ENCODE data around the gene ESR2.
"Not testable (repeated sequence)": the region's sequence is repeated elsewhere in the genome, so short reads cannot be mapped to it uniquely, and the experiment has no call there.

ESR2 gene

DNA sequence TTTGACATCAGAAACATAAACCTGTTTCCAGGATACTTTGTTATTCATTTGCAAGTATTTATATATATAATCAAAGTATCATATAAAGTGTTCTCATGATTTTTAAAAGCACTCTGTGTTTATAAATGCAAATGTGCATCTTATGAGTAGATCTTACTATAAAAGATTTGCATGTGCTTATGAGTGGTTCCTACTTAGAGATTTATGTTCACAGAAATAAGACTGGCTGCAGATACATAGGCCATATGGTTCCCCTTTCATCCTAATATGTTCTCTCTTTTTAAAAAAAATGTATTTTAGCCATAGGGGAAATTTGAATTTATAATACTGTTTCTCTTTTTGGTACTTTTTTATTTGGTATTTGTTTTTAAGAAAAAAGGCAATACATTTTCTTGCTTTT is 174.2 kb downstream of the ESR2 start:
- FAIRE-seq, result no peak

DNA sequence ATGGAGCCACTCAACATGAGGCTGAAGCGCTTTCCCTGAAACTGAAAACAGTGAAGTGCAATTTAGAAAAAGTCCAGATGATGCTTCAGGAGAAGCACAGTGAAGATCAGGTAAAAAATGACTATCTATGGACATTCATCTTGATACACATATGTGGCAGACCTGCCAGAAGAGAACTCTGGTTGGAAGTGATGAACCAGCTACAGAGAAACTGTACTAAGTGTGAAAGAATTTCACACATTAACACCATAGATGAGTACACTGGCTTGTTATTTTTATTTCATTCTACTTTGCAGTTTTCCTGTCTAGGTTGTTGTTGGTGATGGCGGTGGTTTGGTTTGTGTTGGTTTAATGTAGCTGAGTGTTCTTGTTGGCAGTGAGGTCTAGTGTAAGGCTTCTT is 174.7 kb downstream of the ESR2 start:
- FAIRE-seq, result no peak

DNA sequence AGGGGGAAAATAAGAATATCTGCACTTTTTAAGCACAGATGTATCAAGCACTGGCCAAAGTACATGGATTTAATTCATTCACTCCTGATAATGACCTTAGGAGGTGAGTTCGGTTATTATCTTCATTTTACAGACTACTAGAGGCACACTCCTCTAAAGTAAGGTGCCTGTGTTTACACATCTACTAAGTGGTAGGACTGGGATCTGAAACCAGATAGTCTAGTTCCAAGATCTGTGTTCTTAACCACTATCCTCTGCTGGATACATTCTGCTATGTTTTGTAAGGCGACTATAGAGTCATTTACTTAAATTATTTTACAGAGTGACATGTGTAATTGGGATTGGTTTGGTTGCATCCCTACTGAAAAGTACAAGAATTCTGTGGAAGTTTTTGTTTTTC is 175.3 kb downstream of the ESR2 start:
- no peak for FAIRE-seq

DNA sequence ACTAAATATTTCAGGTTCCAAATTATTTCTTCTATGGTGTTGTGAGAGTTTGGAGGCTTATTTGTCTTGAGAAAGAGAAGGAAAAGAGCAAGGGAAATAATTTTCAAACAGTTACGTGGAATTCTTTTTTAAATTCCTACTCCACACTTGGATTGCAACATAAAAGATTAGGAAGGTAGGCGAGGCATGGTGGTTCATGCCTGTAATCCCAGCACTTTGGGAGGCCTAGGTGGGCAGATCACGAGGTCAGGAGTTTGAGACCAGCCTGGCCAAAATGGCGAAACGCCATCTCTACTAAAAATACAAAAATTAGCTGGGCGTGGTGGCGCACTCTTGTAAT is 175.8 kb downstream of the ESR2 start:
- not testable (repeated sequence) for FAIRE-seq

DNA sequence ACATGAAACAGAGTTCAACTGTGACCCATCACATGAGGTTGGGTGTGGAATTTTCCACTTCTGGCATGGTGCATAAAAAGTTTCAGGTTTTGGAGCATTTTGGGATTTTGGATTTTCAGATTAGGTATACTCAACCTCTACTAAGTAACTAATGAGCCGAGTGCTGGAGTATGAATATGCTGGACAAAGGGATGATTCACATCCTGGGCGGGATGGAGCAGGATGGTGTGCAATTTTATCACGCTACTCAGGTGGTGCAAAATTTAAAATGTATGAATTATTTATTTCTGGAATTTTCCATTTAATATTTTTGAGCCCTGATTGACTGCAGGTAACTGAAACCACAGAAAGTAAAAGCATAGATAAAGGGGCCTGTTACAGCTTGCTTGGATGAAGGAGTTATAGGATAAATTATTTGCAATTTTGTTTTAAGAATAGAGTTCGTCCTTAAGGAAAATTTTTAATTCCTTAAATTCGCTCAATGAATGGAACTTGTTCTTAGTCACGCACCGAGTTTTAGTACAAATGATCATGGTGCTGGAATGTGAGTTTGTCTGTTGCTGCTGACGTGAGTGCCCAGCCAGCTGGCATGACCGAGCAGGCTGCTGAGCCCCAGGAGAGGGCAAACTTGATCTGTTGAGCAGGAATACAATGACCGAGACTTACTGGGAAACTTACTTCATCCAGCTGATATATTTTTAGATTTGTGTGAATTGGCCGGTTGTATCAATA is 176.3 kb downstream of the ESR2 start:
- FAIRE-seq, result no peak

DNA sequence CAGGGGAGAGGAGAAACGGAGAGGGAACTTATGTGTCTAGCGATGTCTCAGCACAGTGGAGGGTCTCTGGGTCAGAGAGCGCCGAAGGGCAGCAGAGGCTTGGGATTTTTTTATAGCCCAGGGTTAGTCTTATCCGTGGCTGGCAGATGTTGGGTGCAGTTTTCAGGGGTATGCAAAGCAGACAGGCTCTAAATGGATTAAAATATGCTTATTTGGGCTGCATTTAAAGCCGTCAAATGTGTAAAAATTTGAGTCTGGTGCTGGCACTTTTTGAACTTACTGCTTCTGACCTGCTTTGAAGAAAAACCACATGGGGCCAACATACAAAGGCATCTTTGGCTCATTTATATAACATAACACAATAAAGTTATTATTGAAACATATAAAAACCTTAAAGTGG is 178.8 kb downstream of the ESR2 start:
- no peak for FAIRE-seq

DNA sequence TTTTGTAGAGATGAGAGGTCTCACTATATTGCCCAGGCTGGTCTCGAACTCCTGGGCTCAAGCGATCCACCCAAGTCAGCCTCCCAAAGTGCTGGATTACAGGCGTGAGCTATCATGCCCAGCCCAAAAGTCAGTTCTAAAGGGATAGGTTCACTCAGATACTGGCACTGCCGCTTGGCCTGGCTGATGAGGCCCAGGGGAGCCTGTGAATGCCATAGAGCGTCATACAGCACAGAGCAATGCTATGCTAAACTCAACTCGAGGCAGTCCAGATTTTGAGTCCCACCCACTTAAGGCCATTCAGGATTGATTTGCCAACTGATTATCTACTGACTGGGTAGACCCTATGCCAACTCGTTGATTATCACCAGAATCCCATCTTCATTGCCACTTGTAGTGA is 179.4 kb downstream of the ESR2 start:
- no peak for FAIRE-seq

DNA sequence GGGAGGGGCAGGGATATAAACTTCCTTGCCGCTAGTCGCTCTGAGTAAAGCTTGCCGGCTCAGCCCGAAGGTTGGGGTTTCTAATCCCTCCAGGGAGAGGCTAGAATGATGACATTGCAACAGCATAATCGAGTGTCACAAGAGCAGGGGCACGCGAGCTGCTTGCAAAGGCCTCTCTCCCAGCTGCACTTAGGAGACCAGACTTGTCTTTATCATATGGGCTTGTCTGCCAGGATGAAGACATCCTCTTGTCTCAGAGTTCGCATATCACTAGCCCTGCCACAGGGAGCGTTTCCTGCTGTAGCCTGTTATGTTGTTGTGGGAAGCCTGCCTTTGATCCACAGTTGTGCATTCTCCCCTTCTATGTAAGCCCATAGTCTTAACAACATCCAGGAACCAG is 180.0 kb downstream of the ESR2 start:
- no peak for FAIRE-seq

DNA sequence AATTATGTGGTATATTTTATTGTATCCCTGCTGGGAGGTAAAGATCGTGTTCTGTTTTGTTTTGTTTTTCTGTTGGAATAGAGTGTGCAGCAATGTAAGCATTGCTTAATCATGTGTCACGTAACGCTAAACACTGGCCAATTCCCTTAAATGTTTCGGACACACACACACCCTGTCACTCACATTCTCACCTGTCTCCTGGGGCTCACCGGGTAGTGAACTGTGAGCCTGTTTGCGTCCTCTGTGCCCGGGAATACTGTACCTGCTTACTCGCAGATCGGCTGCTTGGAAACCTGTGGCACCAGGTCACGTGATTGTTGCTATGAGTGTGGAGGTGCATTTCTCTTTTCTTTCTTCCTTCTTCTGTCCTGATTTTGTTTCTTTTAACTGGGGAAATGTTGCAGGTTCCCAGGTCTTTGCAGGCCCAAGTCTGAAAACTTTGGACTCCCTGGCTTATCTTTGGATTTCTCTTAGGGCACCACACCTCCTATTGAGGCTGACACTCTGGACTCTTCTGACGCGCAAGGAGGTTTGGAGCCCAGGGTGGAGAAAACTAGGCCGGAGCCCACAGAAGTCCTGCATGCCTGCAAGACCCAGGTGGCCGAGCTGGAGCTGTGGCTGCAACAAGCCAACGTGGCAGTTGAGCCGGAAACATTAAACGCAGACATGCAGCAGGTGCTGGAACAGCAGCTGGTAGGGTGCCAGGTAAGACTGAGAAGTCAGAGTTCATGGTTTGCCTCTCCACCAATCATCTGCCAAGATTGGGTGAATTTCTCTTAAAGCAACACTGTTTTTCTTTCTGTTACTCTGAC is 181.1 kb downstream of the ESR2 start:
- peak; percentile 58 for FAIRE-seq

DNA sequence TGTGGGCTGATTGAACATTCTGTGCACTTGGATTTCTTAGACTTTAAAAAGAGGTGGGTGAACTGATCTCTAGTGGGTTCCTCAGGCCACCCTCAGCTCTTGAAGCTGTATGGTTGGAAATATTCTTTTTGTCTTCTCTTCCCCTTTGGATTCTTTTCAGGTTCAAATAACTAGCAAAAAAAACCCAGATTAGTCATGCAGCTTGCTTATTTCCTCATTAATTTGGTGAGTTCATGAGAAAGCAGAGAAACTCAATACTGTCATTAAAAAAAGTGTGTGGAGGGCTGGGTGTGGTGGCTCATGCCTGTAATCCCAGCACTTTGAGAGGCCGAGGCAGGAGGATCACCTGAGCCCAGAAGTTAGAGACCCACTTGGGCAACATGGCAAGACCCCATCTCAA is 183.4 kb downstream of the ESR2 start:
- FAIRE-seq, result no peak

DNA sequence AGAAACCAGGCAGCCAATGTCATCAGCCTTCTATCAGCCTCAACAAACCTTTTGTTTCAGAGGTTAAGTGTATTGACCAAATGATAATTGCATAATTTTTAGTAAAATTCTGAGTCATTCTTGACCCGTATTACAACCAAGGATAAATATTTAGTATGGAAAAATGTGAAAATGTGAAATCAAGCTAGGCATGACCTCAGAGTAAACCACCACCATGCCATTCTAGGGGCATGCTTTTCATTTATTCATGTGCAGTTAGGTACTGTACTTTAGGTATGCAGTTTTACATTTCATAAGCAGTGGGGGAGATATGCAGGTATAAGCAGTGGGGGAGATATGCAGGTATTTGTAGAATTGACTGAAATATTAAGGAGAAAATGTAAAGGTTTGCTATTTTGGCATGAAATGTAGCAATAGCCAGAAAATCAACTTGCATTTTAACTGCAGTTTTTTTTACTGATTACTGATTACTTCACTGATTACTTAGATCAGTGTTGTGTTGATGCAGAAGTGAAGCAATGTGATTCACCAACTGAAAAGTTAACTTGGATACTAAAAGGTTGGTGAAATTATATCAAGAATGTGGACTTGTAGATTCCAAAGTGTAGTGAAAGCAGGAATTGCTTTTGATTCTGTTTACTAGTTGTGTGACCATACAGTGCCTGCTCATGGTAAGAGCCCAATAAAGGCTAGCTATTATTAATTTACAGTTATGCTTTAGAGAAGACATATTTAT is 184.2 kb downstream of the ESR2 start:
- peak; percentile 89 for FAIRE-seq

DNA sequence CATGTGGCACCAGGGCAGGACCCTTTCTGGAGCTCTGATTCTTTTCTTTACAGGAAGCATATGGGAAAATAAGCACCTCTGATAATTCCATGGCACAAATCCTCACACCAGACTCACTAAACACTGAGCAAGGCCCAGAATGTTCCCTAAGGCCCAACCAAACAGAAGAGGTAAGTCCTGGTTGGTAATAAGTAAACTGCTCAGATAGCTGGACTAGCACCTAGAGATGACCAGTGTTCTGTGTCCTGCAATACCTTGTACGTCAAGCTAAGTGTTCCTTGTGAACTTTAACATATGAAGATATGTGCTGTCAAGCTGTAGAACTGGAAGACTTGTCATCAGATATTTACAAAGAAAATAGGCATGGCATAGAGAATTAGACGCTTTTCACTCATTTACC is 186.7 kb downstream of the ESR2 start:
- FAIRE-seq, result no peak

DNA sequence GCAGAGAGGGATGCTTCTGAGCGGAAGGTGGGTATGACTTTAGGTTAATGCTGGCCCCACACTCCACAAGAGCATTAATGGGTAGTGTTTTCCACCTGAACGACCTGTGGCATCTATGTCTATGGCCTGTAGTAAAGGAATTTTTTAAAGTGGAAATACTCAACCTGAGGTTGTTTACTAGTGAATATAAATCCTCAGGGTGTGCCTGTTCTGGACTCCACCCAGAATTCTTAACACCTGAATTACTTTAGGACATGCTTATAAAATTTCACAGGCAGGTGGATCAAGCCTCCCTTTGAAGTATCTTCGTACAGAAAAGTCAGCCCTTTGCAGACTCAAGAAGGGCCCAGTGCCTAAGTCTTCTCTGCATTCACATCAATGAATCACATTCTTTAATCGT is 196.1 kb downstream of the ESR2 start:
- no peak for FAIRE-seq

DNA sequence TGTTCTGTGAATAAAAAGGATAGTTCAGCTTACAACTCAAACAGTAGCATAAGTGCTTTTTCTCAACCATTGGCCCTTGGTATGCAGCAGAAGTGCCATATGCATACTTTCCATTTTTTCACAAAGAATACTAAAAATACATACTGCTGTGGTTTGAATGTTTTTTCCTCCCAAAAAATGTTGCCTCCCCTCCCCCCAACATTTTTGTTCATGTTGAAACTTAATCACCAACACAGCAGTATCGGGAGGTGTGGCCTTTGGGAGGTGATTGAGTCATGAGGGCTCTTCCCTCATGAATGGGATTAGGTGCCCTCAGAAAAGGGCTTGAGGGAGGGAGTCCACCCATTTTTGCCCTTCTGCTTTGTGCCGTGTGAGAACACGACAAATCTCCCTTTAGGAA is 198.6 kb downstream of the ESR2 start:
- FAIRE-seq, result no peak

DNA sequence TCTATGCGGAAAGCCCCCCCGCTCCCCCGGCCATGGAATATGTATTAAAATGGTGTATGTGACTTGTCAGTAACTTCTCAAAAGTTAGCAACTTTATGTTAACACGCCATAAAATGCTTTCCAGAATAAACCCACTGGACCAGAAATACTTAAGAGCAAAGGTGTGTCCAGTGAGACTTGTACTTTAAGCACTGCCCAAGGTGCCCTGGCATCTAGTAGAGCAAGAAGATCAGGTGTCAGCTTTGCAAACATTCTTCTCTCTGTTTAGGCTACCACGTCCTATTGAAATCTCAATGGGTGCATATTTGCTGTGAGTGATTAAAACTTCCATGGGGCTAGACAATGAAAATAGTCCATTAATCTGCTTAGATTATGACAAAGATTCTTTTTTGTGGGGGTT is 201.2 kb downstream of the ESR2 start:
- FAIRE-seq, result no peak

DNA sequence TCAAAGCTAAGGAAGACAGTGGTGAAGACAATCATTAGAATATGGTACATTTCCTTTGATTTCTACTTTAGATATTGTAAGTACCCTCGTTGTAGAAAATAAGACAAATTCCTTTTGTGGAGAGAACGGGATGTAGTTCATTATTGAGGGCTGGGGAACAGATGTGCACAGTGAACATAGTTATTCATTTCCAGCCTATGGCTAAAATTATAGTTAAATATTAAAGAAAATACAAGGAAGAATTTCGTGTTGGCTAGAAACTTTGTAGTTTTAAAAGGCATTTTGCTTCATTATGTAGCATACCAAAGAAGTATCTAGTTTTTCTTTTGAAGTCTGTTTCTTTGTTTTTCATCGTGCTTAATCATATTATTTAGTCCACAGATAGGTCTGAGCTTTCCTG is 201.8 kb downstream of the ESR2 start:
- no peak for FAIRE-seq

DNA sequence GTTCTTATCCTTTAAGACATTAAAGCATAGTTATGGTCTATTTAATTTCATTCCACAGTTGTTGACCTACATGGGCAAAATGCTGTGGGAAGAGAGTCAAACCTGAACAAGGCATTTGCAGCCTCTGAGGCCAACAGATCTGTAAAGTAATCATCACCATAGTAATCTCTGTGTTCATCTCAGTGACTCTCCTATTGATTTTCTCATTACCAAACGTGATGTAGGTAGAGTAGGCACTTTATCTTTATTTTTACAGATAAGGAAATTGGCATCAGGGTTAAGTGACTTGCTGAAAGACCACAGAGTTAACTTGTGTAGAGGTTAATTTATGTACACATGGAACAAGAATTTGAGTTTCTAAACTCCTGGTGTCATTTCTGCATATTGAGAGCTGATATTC is 203.0 kb downstream of the ESR2 start:
- no peak for FAIRE-seq

DNA sequence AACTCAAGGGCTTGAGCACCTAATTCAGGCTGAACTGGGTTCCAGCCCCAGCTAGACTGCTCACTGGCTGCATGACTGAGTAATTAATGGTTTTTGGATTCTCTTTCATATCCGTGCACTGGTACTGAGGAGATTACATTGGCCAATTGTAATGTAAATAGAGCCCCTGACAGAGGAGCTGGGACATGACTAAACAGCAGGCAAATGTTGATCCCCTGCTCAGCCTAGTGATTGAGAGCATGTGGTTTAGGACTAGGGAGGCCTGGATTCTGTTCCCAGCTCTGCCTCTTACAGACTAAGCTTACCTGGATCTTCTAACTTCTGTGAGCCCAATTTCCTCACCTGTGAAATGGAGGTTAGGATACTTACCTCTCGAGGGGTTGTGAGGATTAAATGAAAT is 204.3 kb downstream of the ESR2 start:
- FAIRE-seq, result no peak

DNA sequence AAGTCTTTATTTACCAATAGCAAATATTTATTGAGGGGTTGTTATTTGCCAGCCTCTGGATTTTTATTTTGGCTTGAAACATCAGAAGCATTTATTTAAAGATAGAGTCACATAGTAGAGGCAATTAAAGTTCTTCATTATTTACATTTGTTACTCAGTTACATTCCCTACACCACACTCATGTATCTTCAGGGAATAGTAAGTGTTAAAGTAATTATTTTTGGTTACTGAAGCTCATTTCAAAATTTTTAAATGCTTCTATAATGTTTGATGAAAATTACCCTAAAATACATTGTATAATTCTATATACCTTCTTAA is 205.6 kb downstream of the ESR2 start:
- no peak for FAIRE-seq

DNA sequence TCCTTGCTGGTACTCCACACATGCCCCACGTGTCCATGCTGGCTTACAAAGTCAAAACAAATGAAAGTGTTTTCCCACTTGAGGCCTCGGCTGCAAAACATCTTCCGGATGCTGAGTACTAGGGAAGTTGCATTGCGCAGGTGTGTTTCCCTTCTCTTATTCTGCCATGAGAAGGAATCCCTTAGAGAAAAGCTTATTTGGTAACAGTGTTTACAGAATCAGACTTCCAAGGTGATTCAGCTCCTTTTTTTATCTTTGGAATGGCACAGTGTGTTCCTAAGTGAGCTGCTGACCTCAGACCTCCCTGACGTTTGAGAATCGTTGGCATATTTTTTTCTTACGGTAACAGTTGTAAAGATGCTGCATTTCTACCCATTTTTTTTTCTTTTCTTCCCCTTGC is 211.3 kb downstream of the ESR2 start:
- FAIRE-seq, result no peak

DNA sequence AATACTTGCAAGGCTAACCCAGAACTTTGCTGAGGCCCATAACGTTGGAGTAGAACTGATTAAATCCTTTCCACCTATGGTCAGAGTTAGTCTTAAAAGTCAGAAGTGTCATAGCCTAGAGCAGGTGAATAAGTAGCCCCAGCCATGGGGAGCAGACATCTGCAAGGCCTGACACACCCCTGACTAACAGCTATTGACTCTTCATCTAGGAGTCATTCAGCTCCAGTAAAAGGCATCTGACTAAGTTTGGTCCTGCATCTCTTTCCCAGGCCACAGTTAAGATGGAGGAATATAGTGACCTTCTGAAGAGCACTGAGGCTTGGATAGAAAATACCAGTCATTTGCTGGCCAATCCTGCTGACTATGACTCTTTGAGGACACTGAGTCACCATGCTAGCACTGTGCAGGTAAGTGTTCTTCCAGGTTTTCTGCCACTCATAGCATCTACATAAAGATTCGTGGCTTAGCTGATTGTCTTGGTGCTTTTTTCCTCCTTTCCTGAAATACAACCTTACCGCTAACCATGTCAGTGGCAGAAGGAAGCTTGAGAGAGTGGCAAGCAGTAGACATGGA is 212.9 kb downstream of the ESR2 start:
- no peak for FAIRE-seq

DNA sequence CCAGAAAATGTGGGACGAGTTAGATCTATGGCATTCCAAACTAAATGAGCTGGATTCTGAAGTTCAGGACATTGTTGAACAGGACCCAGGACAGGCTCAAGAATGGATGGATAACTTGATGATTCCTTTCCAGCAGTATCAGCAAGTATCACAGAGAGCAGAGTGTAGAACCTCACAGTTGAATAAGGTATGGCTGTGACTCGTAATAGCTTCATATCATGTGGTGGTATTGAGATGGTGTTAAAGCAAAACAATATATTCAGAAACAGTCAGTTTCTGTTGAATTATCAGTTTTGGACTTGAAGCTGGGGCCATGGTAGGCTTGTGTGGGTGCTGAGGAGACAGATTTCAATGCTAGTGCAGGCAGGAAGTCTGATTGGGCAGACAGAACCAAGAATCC is 213.7 kb downstream of the ESR2 start:
- no peak for FAIRE-seq

DNA sequence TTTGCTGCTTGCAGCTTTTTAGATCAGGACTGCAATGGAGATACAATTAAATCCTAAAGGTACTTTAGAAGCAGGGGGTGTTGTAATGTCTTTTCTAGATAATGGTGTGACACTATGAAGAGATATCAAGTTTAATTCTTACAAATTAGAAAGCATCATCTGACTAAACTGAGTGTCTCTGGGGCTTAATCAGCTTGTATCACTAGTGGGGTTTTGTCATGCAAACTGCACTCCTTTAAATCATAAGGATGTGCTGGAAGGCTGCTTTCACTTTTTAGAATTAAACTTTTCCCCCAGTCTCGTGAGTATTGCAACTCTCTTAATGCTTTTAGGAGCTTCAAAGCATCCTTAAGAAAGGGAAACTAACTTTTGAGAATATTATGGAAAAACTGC is 218.6 kb downstream of the ESR2 start:
- FAIRE-seq, result no peak
